Fibroblast of skin of right quadriceps (primary cell): ENCODE results near the gene NR3C1.

Experiments used
- DNase-seq: peaks from one replicate; pipeline ENCODE4 v3.0.0-alpha.2; 2013

NR3C1 gene

GRCh38 chr5:143229896-143230675 lies 173.4 kb downstream of the NR3C1 start:
- DNase-seq, result peak; percentile 76

GRCh38 chr5:143229426-143229895 lies 174.0 kb downstream of the NR3C1 start:
- no peak for DNase-seq

- no peak for DNase-seq
Observed at GRCh38 chr5:143228597-143229293, 174.7 kb downstream of the NR3C1 start.
